Measurements from ENCODE around the gene ENTR1. TPM values are rescaled to one million over a fixed set of nuclear protein-coding genes. Genes with fewer than 3 reads are reported as not detected.

The ENTR1 gene
- total RNA-seq, 4 donors from 2014 or later, result 29.9 to 193 (median 50.2) TPM

DNA sequence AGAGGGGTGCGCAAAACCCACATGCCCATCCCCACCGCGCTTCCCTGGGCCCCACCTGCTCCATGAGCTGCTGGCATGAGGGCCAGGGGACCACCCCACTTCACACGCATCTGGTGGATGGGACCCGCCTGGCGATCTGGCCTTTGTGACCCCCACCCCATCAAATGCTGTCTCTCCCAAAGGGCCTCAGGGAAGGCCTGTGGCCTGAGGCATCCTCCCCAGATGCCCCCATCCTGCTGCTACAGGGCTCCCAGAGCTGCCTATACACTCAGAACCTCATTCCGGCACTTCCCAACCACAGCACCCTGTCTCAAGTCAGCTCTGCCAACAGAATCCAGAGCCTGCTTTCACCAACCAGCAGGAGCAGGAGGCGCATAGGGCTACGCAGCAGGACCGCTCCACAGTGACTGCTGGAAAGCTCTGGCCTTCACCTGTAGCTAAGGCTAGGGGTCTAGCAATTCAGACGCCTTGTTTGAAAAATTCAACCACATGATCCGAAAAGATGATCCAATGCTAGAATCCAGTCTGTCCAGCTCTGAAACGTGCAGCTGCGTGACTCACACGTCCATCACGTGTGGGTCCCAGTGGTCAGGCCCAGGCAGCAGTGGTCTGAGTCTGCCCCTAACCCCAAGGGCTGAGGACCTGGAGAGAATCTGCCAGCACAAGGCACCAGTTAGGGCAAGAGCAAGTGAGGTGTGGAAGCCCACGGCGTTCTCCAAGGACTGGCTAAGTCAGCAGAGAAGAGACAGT lies 9.1 kb downstream of the ENTR1 start:
- H3K36me3 ChIP-seq, result peaks cover 0 to 45% (median 0%) of the 10 kb centered on the region in 3 donors
- no peaks in the 10 kb centered on the region for H3K9me3 ChIP-seq
- H3K27ac ChIP-seq, result no peak overlapping the region
- TF ChIP-seq POLR2A (IDR thresholded peaks at IDR 0.05), result no peak
- TF ChIP-seq, protein P1, sequence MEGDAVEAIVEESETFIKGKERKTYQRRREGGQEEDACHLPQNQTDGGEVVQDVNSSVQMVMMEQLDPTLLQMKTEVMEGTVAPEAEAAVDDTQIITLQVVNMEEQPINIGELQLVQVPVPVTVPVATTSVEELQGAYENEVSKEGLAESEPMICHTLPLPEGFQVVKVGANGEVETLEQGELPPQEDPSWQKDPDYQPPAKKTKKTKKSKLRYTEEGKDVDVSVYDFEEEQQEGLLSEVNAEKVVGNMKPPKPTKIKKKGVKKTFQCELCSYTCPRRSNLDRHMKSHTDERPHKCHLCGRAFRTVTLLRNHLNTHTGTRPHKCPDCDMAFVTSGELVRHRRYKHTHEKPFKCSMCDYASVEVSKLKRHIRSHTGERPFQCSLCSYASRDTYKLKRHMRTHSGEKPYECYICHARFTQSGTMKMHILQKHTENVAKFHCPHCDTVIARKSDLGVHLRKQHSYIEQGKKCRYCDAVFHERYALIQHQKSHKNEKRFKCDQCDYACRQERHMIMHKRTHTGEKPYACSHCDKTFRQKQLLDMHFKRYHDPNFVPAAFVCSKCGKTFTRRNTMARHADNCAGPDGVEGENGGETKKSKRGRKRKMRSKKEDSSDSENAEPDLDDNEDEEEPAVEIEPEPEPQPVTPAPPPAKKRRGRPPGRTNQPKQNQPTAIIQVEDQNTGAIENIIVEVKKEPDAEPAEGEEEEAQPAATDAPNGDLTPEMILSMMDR (IDR thresholded peaks at IDR 0.05), result no peak
- no peak overlapping the region for H3K4me3 ChIP-seq
- peaks cover 0 to 38% (median 21%) of the 10 kb centered on the region in 4 donors for H3K4me1 ChIP-seq
- no peaks in the 10 kb centered on the region for H3K27me3 ChIP-seq
- no peak for DNase-seq

GRCh38 chr9:136400038-136400834 lies 10.2 kb downstream of the ENTR1 start, which contains the start of gene SNAPC4:
SNAPC4 (minus strand) TSS chr9:136400170; CDS start chr9:136398428, 1,742 bp downstream.
- no peaks in the 10 kb centered on the region for H3K9me3 ChIP-seq
- DNase-seq, result peak; percentile 82 to 93 (median 92)
- TF ChIP-seq, protein P1 (IDR thresholded peaks at IDR 0.05), result peak; percentile 92 to 98 (median 96)
- peak; percentile 36 to 40 for TF ChIP-seq POLR2A (IDR thresholded peaks at IDR 0.05)
- H3K4me3 ChIP-seq, result peak within 1 kb of the TSS; percentile 90 to 99 (median 94)
- H3K27me3 ChIP-seq, result no peaks in the 10 kb centered on the region
- peaks cover 0 to 38% (median 26%) of the 10 kb centered on the region in 4 donors for H3K4me1 ChIP-seq
- H3K27ac ChIP-seq, result peak within 1 kb of the TSS; percentile 18 to 86 (median 28)
- peaks cover 0 to 43% (median 0%) of the 10 kb centered on the region in 3 donors for H3K36me3 ChIP-seq

- DNase-seq, result no peak
- H3K27ac ChIP-seq, result peak overlapping the region; percentile 18 to 86 (median 28)
These were observed 11.0 kb downstream of the ENTR1 start for GRCh38 chr9:136399176-136400037.

DNA sequence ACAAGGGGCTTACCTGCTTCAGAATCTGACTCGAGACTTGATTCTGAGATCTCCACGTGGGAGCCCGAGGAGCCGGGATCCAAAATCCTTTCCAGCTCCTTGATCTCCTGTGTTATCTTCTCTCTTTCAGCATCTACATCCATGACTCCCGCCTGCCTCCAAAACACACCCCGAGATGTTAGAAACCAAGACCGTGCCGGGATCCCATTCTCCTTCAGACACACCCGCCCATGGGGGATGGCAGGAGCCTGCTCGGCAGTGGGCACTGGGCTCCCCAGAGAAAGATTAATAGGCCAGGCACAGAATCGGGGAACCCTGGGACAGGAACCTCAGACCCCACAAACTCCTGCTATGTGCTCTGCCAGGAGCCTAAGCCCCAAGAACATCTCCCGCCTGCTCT lies 12.1 kb downstream of the ENTR1 start:
- H3K4me3 ChIP-seq, result no peak overlapping the region
- H3K9me3 ChIP-seq, result no peaks in the 10 kb centered on the region
- peaks cover 0 to 44% (median 0%) of the 10 kb centered on the region in 3 donors for H3K36me3 ChIP-seq
- TF ChIP-seq, protein P1 (IDR thresholded peaks at IDR 0.05), result no peak
- no peak for TF ChIP-seq POLR2A (IDR thresholded peaks at IDR 0.05)
- peaks cover 0 to 29% (median 14%) of the 10 kb centered on the region in 4 donors for H3K4me1 ChIP-seq
- no peak for DNase-seq
- H3K27me3 ChIP-seq, result no peaks in the 10 kb centered on the region
- no peak overlapping the region for H3K27ac ChIP-seq

More at GRCh38 chr9:136399176-136400037, 11.0 kb downstream of the ENTR1 start:
- Histone ChIP-seq H3K4me1 (peaks cover 0 to 32% (median 22%) of the 10 kb centered on the region in 4 donors), H3K9me3 (no peaks in the 10 kb centered on the region), H3K36me3 (peaks cover 0 to 43% (median 0%) of the 10 kb centered on the region in 3 donors), H3K27me3 (no peaks in the 10 kb centered on the region), H3K4me3 (peak overlapping the region; percentile 90 to 99 (median 94))
- TF ChIP-seq, protein P1 (IDR thresholded peaks at IDR 0.05), result no peak
- TF ChIP-seq POLR2A (IDR thresholded peaks at IDR 0.05), result no peak

DNA sequence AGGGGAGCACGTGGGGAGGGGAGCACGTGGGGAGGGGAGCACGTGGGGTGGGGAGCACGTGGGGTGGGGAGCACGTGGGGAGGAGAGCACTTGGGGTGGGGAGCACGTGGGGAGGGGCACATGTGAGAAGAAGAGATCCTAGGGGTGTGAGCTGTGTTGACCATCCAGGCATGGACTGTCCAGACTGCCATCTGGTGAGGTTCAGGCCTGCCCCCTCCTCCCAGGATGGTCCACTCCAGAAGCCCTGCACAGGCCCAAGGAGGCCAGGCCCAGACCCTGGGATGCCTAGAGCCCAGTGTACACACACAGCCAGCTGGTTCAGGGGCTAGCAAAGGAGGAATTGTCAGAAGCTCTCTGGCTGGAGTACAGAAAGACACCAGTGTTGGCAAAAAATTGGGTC lies 12.8 kb downstream of the ENTR1 start:
- Histone ChIP-seq H3K9me3 (no peaks in the 10 kb centered on the region), H3K4me1 (peaks cover 0 to 29% (median 14%) of the 10 kb centered on the region in 4 donors), H3K27me3 (no peaks in the 10 kb centered on the region), H3K27ac (no peak overlapping the region), H3K36me3 (peaks cover 0 to 48% (median 0%) of the 10 kb centered on the region in 3 donors), H3K4me3 (no peak overlapping the region)
- TF ChIP-seq POLR2A (IDR thresholded peaks at IDR 0.05), result no peak
- TF ChIP-seq, protein P1 (IDR thresholded peaks at IDR 0.05), result no peak
- no peak for DNase-seq
